WTC11 (cell line): ENCODE measurements around the gene TRDMT1. TPM values are rescaled to one million over a fixed set of nuclear protein-coding genes. Genes with fewer than 3 reads are reported as not detected.

Experiments used
- ATAC-seq: fragments of 200-7000 bp; cut with Tn5 transposase; 2 replicates; pipeline ENCODE4 v1.10.0; 2021; ENCODE audit warnings: mild to moderate bottlenecking, moderate library complexity
- CTCF ChIA-PET: fragments of 300-600 bp; sonication (Branson Sonifier 250); formaldehyde crosslinking; loops from one replicate; lab custom pipeline; 2021; ENCODE audit warnings: antibody characterized with exemption; lab: Charles Lee
- POLR2A ChIA-PET: fragments of 350-600 bp; sonication (Branson Sonifier 250); formaldehyde crosslinking; loops from one replicate; lab custom pipeline; 2021; ENCODE audit warnings: antibody characterized with exemption; lab: Charles Lee
- DNase-seq: peaks from one replicate; pipeline ENCODE4 v3.0.0; 2021; ENCODE audit warnings: low spot score
- H3K27ac Mint-ChIP-seq: 2 replicates; pipeline ENCODE4 v1.8.0; 2021; ENCODE audit warnings: mixed read lengths
- H3K27me3 Mint-ChIP-seq: 2 replicates; pipeline ENCODE4 v1.8.0; 2021; ENCODE audit warnings: low read depth, mild to moderate bottlenecking, moderate library complexity, mixed read lengths
- H3K36me3 Mint-ChIP-seq: 2 replicates; pipeline ENCODE4 v1.8.0; 2021; ENCODE audit warnings: mixed read lengths
- H3K4me1 Mint-ChIP-seq: 2 replicates; pipeline ENCODE4 v1.8.0; 2022; ENCODE audit warnings: mixed read lengths
- H3K4me3 Mint-ChIP-seq: 2 replicates; pipeline ENCODE4 v1.8.0; 2021; ENCODE audit warnings: mild to moderate bottlenecking, moderate library complexity, mixed read lengths
- H3K9me3 Mint-ChIP-seq: 2 replicates; pipeline ENCODE4 v1.8.0; 2021; ENCODE audit warnings: mixed read lengths
- ATF1 ChIP-seq: sonication (generic); formaldehyde crosslinking; IDR thresholded peaks from 2 replicates; pipeline ENCODE4 v1.8.1; 2023; ENCODE audit warnings: mild to moderate bottlenecking, moderate library complexity, missing genetic modification reagents
- ATF6 ChIP-seq: sonication (generic); formaldehyde crosslinking; IDR thresholded peaks from 2 replicates; pipeline ENCODE4 v1.8.1; 2023; ENCODE audit warnings: mild to moderate bottlenecking, missing genetic modification reagents
- CBFB ChIP-seq: sonication (generic); formaldehyde crosslinking; IDR thresholded peaks from 2 replicates; pipeline ENCODE4 v1.8.1; 2022; ENCODE audit warnings: mild to moderate bottlenecking, low read depth, missing genetic modification reagents
- EMX1 ChIP-seq: fragments of 250-450 bp; sonication (Bioruptor Pico); IDR thresholded peaks from 2 replicates; pipeline ENCODE4 v1.8.0; 2021; ENCODE audit warnings: mild to moderate bottlenecking
- ESRRA ChIP-seq: sonication (generic); formaldehyde crosslinking; IDR thresholded peaks from 2 replicates; pipeline ENCODE4 v1.8.1; 2022; ENCODE audit warnings: mild to moderate bottlenecking, missing genetic modification reagents, borderline replicate concordance
- FOXP1 ChIP-seq: sonication (generic); formaldehyde crosslinking; IDR thresholded peaks from 2 replicates; pipeline ENCODE4 v1.8.0; 2022; ENCODE audit warnings: missing genetic modification reagents, mild to moderate bottlenecking, moderate library complexity, borderline replicate concordance
- GABPB1 ChIP-seq: sonication (generic); formaldehyde crosslinking; IDR thresholded peaks from 2 replicates; pipeline ENCODE4 v1.8.1; 2023; ENCODE audit warnings: mild to moderate bottlenecking, missing genetic modification reagents
- MYBL2 ChIP-seq: sonication (generic); formaldehyde crosslinking; IDR thresholded peaks from 2 replicates; pipeline ENCODE4 v1.8.1; 2023; ENCODE audit warnings: mild to moderate bottlenecking, moderate library complexity, missing genetic modification reagents
- NFE2L1 ChIP-seq: sonication (generic); formaldehyde crosslinking; IDR thresholded peaks from 2 replicates; pipeline ENCODE4 v1.8.1; 2023; ENCODE audit warnings: missing genetic modification reagents
- NR2C2 ChIP-seq: sonication (generic); formaldehyde crosslinking; IDR thresholded peaks from 2 replicates; pipeline ENCODE4 v1.8.0; 2022; ENCODE audit warnings: mild to moderate bottlenecking, missing genetic modification reagents
- NR3C1 ChIP-seq: sonication (generic); formaldehyde crosslinking; conservative IDR thresholded peaks from 2 replicates; pipeline ENCODE4 v1.8.1; 2023; ENCODE audit warnings: low read depth, mild to moderate bottlenecking, missing genetic modification reagents
- RORB ChIP-seq: fragments of 250-450 bp; sonication (Bioruptor Pico); IDR thresholded peaks from 2 replicates; pipeline ENCODE4 v1.9.0; 2021; ENCODE audit warnings: mild to moderate bottlenecking
- SMAD4 ChIP-seq: sonication (generic); formaldehyde crosslinking; IDR thresholded peaks from 2 replicates; pipeline ENCODE4 v1.8.0; 2022; ENCODE audit warnings: mild to moderate bottlenecking, missing genetic modification reagents
- TCF7 ChIP-seq: sonication (generic); formaldehyde crosslinking; IDR thresholded peaks from 2 replicates; pipeline ENCODE4 v1.8.0; 2022; ENCODE audit warnings: mild to moderate bottlenecking, low read depth, missing genetic modification reagents, moderate library complexity
- ZNF138 ChIP-seq: sonication (generic); formaldehyde crosslinking; conservative IDR thresholded peaks from 2 replicates; pipeline ENCODE4 v1.8.1; 2022; ENCODE audit warnings: mild to moderate bottlenecking, moderate library complexity, missing genetic modification reagents
- ZNF416 ChIP-seq: fragments of 250-450 bp; sonication (Bioruptor Pico); IDR thresholded peaks from 2 replicates; pipeline ENCODE4 v1.9.0; 2021; ENCODE audit warnings: mild to moderate bottlenecking, inconsistent platforms
- ZNF423 ChIP-seq: fragments of 250-450 bp; sonication (Bioruptor Pico); IDR thresholded peaks from 2 replicates; pipeline ENCODE4 v2.1.2; 2022; ENCODE audit warnings: mild to moderate bottlenecking, moderate library complexity
- total RNA-seq: library from RNA; stranded (reverse); gene quantifications from 3 replicates; pipeline ENCODE4 v1.2.3, GENCODE V29; 2021
- TF ChIP-seq, protein P1 (sequence below): sonication (generic); formaldehyde crosslinking; conservative IDR thresholded peaks from 2 replicates; pipeline ENCODE4 v1.8.1; 2023; ENCODE audit warnings: mild to moderate bottlenecking, low read depth, missing genetic modification reagents, moderate library complexity
- TF ChIP-seq, protein P2 (sequence below): fragments of 250-450 bp; sonication (Bioruptor Pico); IDR thresholded peaks from 2 replicates; pipeline ENCODE4 v2.1.2; 2022; ENCODE audit warnings: mild to moderate bottlenecking, moderate library complexity
- TF ChIP-seq, protein P3 (sequence below): sonication (generic); formaldehyde crosslinking; IDR thresholded peaks from 2 replicates; pipeline ENCODE4 v1.8.1; 2022; ENCODE audit warnings: mild to moderate bottlenecking, missing genetic modification reagents, moderate library complexity, borderline replicate concordance
- TF ChIP-seq, protein P4 (sequence below): sonication (generic); formaldehyde crosslinking; IDR thresholded peaks from 2 replicates; pipeline ENCODE4 v1.8.1; 2023; ENCODE audit warnings: mild to moderate bottlenecking, moderate library complexity, missing genetic modification reagents
- TF ChIP-seq, protein P5 (sequence below): sonication (generic); formaldehyde crosslinking; IDR thresholded peaks from 2 replicates; pipeline ENCODE4 v1.8.1; 2022; ENCODE audit warnings: mild to moderate bottlenecking, moderate library complexity, missing genetic modification reagents

TRDMT1 gene
- total RNA-seq, 1 experiment from 2014 or later: 11.7 TPM

GRCh38 chr10:17247210-17247609 is 45.7 kb upstream of the TRDMT1 start:
- H3K4me3 Mint-ChIP-seq: no peak overlapping the region
- no peak for ATAC-seq
- peaks cover 6% of the 10 kb centered on the region; the same call in 1 of the 2 replicates for H3K27me3 Mint-ChIP-seq
- peaks cover 23% of the 10 kb centered on the region for H3K36me3 Mint-ChIP-seq
- no peak for DNase-seq
- H3K27ac Mint-ChIP-seq: no peak overlapping the region
- H3K9me3 Mint-ChIP-seq: peaks cover 29% of the 10 kb centered on the region
- ChIA-PET POLR2A (interaction anchor here (0.6 kb wide), 1 partner anchor 378 kb away, joined by 3 read pairs; no protein-coding TSS in a partner anchor), CTCF (interaction anchor here (1.7 kb wide), 1 partner anchor 17 kb away, joined by 4 read pairs; no protein-coding TSS in a partner anchor)
- TF ChIP-seq SMAD4 (CRISPR knock-in tag) (no peak), NR3C1 (CRISPR knock-in tag) (no peak), TCF7 (CRISPR knock-in tag) (no peak), MYBL2 (CRISPR knock-in tag) (no peak), EMX1 (CRISPR knock-in tag) (no peak), CBFB (CRISPR knock-in tag) (no peak), ZNF416 (CRISPR knock-in tag) (no peak), FOXP1 (no peak)
- TF ChIP-seq, all 79 proteins: peak for 0
- no peaks in the 10 kb centered on the region for H3K4me1 Mint-ChIP-seq

- peaks cover 40% of the 10 kb centered on the region for H3K9me3 Mint-ChIP-seq
- no peak overlapping the region for H3K4me3 Mint-ChIP-seq
- peaks cover 6% of the 10 kb centered on the region; the same call in 1 of the 2 replicates for H3K27me3 Mint-ChIP-seq
- no peaks in the 10 kb centered on the region for H3K4me1 Mint-ChIP-seq
- ChIA-PET CTCF (interaction anchor here (1.4 kb wide), 1 partner anchor 14 kb away, joined by 4 read pairs; no protein-coding TSS in a partner anchor), POLR2A (no interaction called here)
- ATAC-seq: no peak
- no peak for DNase-seq
- TF ChIP-seq, protein P1, sequence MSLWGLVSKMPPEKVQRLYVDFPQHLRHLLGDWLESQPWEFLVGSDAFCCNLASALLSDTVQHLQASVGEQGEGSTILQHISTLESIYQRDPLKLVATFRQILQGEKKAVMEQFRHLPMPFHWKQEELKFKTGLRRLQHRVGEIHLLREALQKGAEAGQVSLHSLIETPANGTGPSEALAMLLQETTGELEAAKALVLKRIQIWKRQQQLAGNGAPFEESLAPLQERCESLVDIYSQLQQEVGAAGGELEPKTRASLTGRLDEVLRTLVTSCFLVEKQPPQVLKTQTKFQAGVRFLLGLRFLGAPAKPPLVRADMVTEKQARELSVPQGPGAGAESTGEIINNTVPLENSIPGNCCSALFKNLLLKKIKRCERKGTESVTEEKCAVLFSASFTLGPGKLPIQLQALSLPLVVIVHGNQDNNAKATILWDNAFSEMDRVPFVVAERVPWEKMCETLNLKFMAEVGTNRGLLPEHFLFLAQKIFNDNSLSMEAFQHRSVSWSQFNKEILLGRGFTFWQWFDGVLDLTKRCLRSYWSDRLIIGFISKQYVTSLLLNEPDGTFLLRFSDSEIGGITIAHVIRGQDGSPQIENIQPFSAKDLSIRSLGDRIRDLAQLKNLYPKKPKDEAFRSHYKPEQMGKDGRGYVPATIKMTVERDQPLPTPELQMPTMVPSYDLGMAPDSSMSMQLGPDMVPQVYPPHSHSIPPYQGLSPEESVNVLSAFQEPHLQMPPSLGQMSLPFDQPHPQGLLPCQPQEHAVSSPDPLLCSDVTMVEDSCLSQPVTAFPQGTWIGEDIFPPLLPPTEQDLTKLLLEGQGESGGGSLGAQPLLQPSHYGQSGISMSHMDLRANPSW (CRISPR knock-in tag): no peak
- TF ChIP-seq ATF1 (CRISPR knock-in tag) (no peak), NR2C2 (no peak), NFE2L1 (CRISPR knock-in tag) (no peak), SMAD4 (CRISPR knock-in tag) (no peak), ZNF138 (no peak), RORB (no peak), CBFB (CRISPR knock-in tag) (no peak), ATF6 (CRISPR knock-in tag) (no peak), MYBL2 (CRISPR knock-in tag) (no peak), ESRRA (CRISPR knock-in tag) (no peak), ZNF423 (CRISPR knock-in tag) (no peak), GABPB1 (CRISPR knock-in tag) (no peak)
- TF ChIP-seq, protein P2, sequence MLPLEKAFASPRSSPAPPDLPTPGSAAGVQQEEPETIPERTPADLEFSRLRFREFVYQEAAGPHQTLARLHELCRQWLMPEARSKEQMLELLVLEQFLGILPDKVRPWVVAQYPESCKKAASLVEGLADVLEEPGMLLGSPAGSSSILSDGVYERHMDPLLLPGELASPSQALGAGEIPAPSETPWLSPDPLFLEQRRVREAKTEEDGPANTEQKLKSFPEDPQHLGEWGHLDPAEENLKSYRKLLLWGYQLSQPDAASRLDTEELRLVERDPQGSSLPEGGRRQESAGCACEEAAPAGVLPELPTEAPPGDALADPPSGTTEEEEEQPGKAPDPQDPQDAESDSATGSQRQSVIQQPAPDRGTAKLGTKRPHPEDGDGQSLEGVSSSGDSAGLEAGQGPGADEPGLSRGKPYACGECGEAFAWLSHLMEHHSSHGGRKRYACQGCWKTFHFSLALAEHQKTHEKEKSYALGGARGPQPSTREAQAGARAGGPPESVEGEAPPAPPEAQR (CRISPR knock-in tag): no peak
- TF ChIP-seq, protein P3, sequence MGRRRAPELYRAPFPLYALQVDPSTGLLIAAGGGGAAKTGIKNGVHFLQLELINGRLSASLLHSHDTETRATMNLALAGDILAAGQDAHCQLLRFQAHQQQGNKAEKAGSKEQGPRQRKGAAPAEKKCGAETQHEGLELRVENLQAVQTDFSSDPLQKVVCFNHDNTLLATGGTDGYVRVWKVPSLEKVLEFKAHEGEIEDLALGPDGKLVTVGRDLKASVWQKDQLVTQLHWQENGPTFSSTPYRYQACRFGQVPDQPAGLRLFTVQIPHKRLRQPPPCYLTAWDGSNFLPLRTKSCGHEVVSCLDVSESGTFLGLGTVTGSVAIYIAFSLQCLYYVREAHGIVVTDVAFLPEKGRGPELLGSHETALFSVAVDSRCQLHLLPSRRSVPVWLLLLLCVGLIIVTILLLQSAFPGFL (CRISPR knock-in tag): no peak
- TF ChIP-seq, protein P4, sequence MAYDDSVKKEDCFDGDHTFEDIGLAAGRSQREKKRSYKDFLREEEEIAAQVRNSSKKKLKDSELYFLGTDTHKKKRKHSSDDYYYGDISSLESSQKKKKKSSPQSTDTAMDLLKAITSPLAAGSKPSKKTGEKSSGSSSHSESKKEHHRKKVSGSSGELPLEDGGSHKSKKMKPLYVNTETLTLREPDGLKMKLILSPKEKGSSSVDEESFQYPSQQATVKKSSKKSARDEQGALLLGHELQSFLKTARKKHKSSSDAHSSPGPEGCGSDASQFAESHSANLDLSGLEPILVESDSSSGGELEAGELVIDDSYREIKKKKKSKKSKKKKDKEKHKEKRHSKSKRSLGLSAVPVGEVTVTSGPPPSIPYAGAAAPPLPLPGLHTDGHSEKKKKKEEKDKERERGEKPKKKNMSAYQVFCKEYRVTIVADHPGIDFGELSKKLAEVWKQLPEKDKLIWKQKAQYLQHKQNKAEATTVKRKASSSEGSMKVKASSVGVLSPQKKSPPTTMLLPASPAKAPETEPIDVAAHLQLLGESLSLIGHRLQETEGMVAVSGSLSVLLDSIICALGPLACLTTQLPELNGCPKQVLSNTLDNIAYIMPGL (CRISPR knock-in tag): no peak
- TF ChIP-seq, protein P5, sequence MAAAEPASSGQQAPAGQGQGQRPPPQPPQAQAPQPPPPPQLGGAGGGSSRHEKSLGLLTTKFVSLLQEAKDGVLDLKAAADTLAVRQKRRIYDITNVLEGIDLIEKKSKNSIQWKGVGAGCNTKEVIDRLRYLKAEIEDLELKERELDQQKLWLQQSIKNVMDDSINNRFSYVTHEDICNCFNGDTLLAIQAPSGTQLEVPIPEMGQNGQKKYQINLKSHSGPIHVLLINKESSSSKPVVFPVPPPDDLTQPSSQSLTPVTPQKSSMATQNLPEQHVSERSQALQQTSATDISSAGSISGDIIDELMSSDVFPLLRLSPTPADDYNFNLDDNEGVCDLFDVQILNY (CRISPR knock-in tag): no peak
- no peak overlapping the region for H3K27ac Mint-ChIP-seq
- H3K36me3 Mint-ChIP-seq: peaks cover 23% of the 10 kb centered on the region
These were observed 43.4 kb upstream of the TRDMT1 start for GRCh38 chr10:17244700-17245365.
